ENCODE results near the gene CDK5RAP2.

GRCh38 chr9:120524038-120524437, 55.9 kb downstream of the CDK5RAP2 start:
- TF ChIP-seq CTCF (IDR thresholded peaks at IDR 0.05) (no peak), EP300 (IDR thresholded peaks at IDR 0.05) (no peak)
